K562 (cell line): ENCODE results near the gene KIF26B. TPM values are rescaled to one million over a fixed set of nuclear protein-coding genes. Genes with fewer than 3 reads are reported as not detected.

Experiments used
- ATAC-seq: fragments of 200-7000 bp; cut with Tn5 transposase; 3 replicates; pipeline ENCODE4 v1.9.1; 2020; ENCODE audit warnings: moderate library complexity
- BruUV-seq: library from RNA; stranded (reverse); fragments of 400-500 nt; replicated peaks from 2 replicates; lab custom pipeline; 2021; lab: Mats Ljungman, UMichigan
- CTCF ChIA-PET: fragments of 300-600 bp; formaldehyde crosslinking; extraction: SDS; loops from one replicate; lab custom pipeline; 2021; ENCODE audit warnings: low intra/inter-chr PET ratio; lab: Yijun Ruan, JAX
- POLR2A ChIA-PET: fragments of 300-600, 350-650 bp; sonication (Branson Sonifier 250); formaldehyde crosslinking; extraction: SDS; loops from one replicate; lab custom pipeline; 2021; ENCODE audit warnings: antibody characterized with exemption, inconsistent platforms; lab: Yijun Ruan, JAX
- DNase-seq, 4 experiments: peaks; one replicate each; pipeline versions ENCODE4 v3.0.0 to v3.0.0-alpha.2; 2011 to 2018; ENCODE audit warnings: low spot score in 3 of 4, mixed read lengths in 3 of 4; ENCODE audit errors: extremely low read depth in 1 of 4
- FAIRE-seq: peaks from 2 replicates; lab custom pipeline; 2011; peaks lifted over from hg19 to GRCh38; lab: Jason Lieb, UNC
- H2AFZ ChIP-seq: 2 replicates; pipeline ENCODE4 v1.6.0; 2011; ENCODE audit warnings: low read depth, low read length, control low read depth, inconsistent platforms
- H3K27ac ChIP-seq: fragments of 200-600 bp; 3 replicates; pipeline ENCODE4 v1.8.0; 2011; ENCODE audit warnings: low read depth, mild to moderate bottlenecking, control low read depth, inconsistent platforms, low read length, moderate library complexity, mixed read lengths; ENCODE audit errors: extremely low read depth
- H3K27me3 ChIP-seq, 2 experiments: fragments of 300-600 bp in 1 of 2; 2 replicates in 1 of 2; 3 replicates in 1 of 2; pipeline versions ENCODE4 v1.6.0 to v1.8.0; 2011; ENCODE audit warnings: inconsistent platforms in 2 of 2, low read length in 2 of 2, mild to moderate bottlenecking in 1 of 2, mixed read lengths in 1 of 2, moderate library complexity in 1 of 2; ENCODE audit not compliant: control insufficient read depth in 2 of 2, insufficient read depth in 2 of 2
- H3K36me3 ChIP-seq: fragments of 300-600 bp; 3 replicates; pipeline ENCODE4 v1.8.0; 2011; ENCODE audit warnings: mild to moderate bottlenecking, low read length, inconsistent platforms; ENCODE audit not compliant: control insufficient read depth, insufficient read depth
- H3K4me1 ChIP-seq, 2 experiments: fragments of 200-600 bp in 1 of 2; replicated peaks in 1 of 2; 2 replicates in 1 of 2; 3 replicates in 1 of 2; pipeline versions ENCODE4 v1.5.1 to v1.8.0; 2011; ENCODE audit warnings: inconsistent platforms in 2 of 2, low read length in 2 of 2, mild to moderate bottlenecking in 1 of 2, mixed read lengths in 1 of 2, moderate library complexity in 1 of 2; ENCODE audit not compliant: control insufficient read depth in 2 of 2, insufficient read depth in 2 of 2
- H3K4me2 ChIP-seq: 2 replicates; pipeline ENCODE4 v1.6.1; 2011; ENCODE audit warnings: low read length, control low read depth, inconsistent platforms, mixed read lengths; ENCODE audit not compliant: insufficient read depth
- H3K4me3 ChIP-seq: fragments of 200-600 bp; sonication (generic), shearing (Covaris generic); 2 replicates; pipeline ENCODE4 v1.5.1; 2016; ENCODE audit warnings: control low read depth, inconsistent platforms
- H3K79me2 ChIP-seq: fragments of 200-600 bp; 3 replicates; pipeline ENCODE4 v1.8.0; 2011; ENCODE audit warnings: low read length, inconsistent platforms; ENCODE audit not compliant: control insufficient read depth, insufficient read depth
- H3K9ac ChIP-seq, 2 experiments: 2 replicates each; pipeline versions ENCODE4 v1.6.0 to v1.6.1; 2011; ENCODE audit warnings: low read depth in 2 of 2, low read length in 2 of 2, control low read depth in 1 of 2, inconsistent platforms in 1 of 2, mild to moderate bottlenecking in 1 of 2, mixed read lengths in 1 of 2; ENCODE audit not compliant: insufficient read depth in 1 of 2
- H3K9me1 ChIP-seq: one replicate; pipeline ENCODE4 v1.6.0; 2011; ENCODE audit warnings: inconsistent platforms, mild to moderate bottlenecking, low read length, moderate library complexity; ENCODE audit not compliant: control insufficient read depth, insufficient read depth
- H3K9me3 ChIP-seq: replicated peaks from 2 replicates; pipeline ENCODE4 v1.5.1; 2011; ENCODE audit warnings: low read depth, low read length, inconsistent platforms; ENCODE audit not compliant: control insufficient read depth, insufficient read depth
- H4K20me1 ChIP-seq: replicated peaks from 2 replicates; pipeline ENCODE4 v1.6.1; 2011; ENCODE audit warnings: low read length, inconsistent platforms, mixed read lengths; ENCODE audit not compliant: control insufficient read depth, insufficient read depth
- NCOR1 ChIP-seq: fragments of 450-650 bp; IDR thresholded peaks from 2 replicates; pipeline ENCODE4 v1.6.1; 2016; ENCODE audit warnings: mild to moderate bottlenecking, moderate library complexity
- POU5F1 ChIP-seq: fragments of 150-350 bp; IDR thresholded peaks from 2 replicates; pipeline ENCODE4 v1.6.1; 2014; ENCODE audit warnings: borderline replicate concordance, low read length, low read depth, mild to moderate bottlenecking; ENCODE audit not compliant: partially characterized antibody
- RBBP5 ChIP-seq: fragments of 200-600 bp; sonication (generic); IDR thresholded peaks from 2 replicates; pipeline ENCODE4 v1.6.1; 2012; ENCODE audit warnings: borderline replicate concordance, mild to moderate bottlenecking, low read length, control low read depth, inconsistent platforms; ENCODE audit not compliant: insufficient read depth, poor library complexity, severe bottlenecking
- WGBS: fragments of 100-300 bp; shearing (Covaris generic); methylation state at CpG from one replicate; pipeline ENCODE4 v1.1.6; 2016; ENCODE audit warnings: low coverage, mixed read lengths; ENCODE audit not compliant: insufficient coverage; ENCODE audit errors: missing lambda C conversion rate; 5-methylcytosine and 5-hydroxymethylcytosine counted together
- in situ Hi-C: fragments of 300-500 bp; cut with MboI; formaldehyde crosslinking; loops from 4 replicates; pipeline ENCODE4 v1.15.0; 2018; ENCODE audit warnings: inconsistent platforms, mixed read lengths
- intact Hi-C: fragments of 100-400 bp; cut with micrococcal nuclease; formaldehyde crosslinking; loops from 2 replicates; pipeline ENCODE4 v1.14.2; 2022
- polyA plus RNA-seq, 8 experiments: library from polyadenylated mRNA; depleted of rRNA in 4 of 8; stranded (reverse) in 5 of 8; unstranded in 3 of 8; fragments of >200 nt; fragmentation: Nextera tagmentation in 2 of 8; fragmentation: Illumina TruSeq in 1 of 8; extraction: Ambion mirVana in 2 of 8; extraction: Trizol in 1 of 8; gene quantifications; 2 replicates each; pipeline versions ENCODE4 v1.2.1 to v1.2.3, GENCODE V29; 2011 to 2014; ENCODE audit warnings: inconsistent platforms in 1 of 8, missing spikeins in 1 of 8
- total RNA-seq, 7 experiments: library from RNA; depleted of rRNA in 6 of 7; stranded (reverse); fragments of >200 nt in 6 of 7; fragmentation: Illumina TruSeq in 2 of 7; extraction: Trizol in 2 of 7; gene quantifications; 2 replicates each; pipeline versions ENCODE4 v1.2.1 to v1.2.3, GENCODE V29; 2011 to 2021; ENCODE audit warnings: low replicate concordance in 1 of 7

Gene KIF26B
- total and polyA plus RNA-seq, 9 of the 15 experiments (the other 6 are each of a cell fraction or from before 2014, with no cell fraction given) = 0.02 to 0.08 (median 0.03) TPM; not detected in 6

GRCh38 chr1:245588116-245588639 is 433.4 kb downstream of the KIF26B start:
- in situ Hi-C loops = no loop called here
- no peaks in the 10 kb centered on the region for H3K36me3 ChIP-seq
- no peak for TF ChIP-seq NCOR1
- no peak overlapping the region for H2AFZ ChIP-seq
- H3K4me2 ChIP-seq = no peak overlapping the region
- FAIRE-seq (no peak), ATAC-seq (no peak), DNase-seq (no peak)
- H3K27ac ChIP-seq = no peak overlapping the region
- POLR2A ChIA-PET = interaction anchor here (0.6 to 1.1 kb wide), 3 partner anchors 10 to 29 kb away, joined by 3 to 4 read pairs (median 3); no protein-coding TSS in a partner anchor
- H3K27me3 ChIP-seq = peaks cover 47 to 80% of the 10 kb centered on the region in 2 experiments
- WGBS = 0% methylated on average over 7 of the region's 10 CpGs
- H3K4me1 ChIP-seq = peaks cover 0 to 4% of the 10 kb centered on the region in 2 experiments; a peak in 1 of 5 replicates
- H3K9me1 ChIP-seq = no peaks in the 10 kb centered on the region
- intact Hi-C loops = no loop called here
- H4K20me1 ChIP-seq = no peaks in the 10 kb centered on the region
- no peaks in the 10 kb centered on the region for H3K9me3 ChIP-seq
- H3K79me2 ChIP-seq = no peaks in the 10 kb centered on the region
- no peak overlapping the region for H3K9ac ChIP-seq
- no peak overlapping the region for H3K4me3 ChIP-seq
- BruUV-seq = no TSS peak
- CTCF ChIA-PET = no interaction called here

- 2% methylated on average over 12 of the region's 12 CpGs for WGBS
- Histone ChIP-seq H4K20me1 (no peaks in the 10 kb centered on the region), H3K27me3 (peaks cover 37 to 70% of the 10 kb centered on the region in 2 experiments), H3K4me3 (no peak overlapping the region), H3K36me3 (no peaks in the 10 kb centered on the region), H3K9me1 (no peaks in the 10 kb centered on the region), H3K4me2 (no peak overlapping the region), H3K27ac (no peak overlapping the region), H3K9me3 (no peaks in the 10 kb centered on the region), H3K4me1 (peaks cover 0 to 4% of the 10 kb centered on the region in 2 experiments; a peak in 1 of 5 replicates), H3K9ac (no peak overlapping the region), H3K79me2 (no peaks in the 10 kb centered on the region), H2AFZ (no peak overlapping the region)
- CTCF ChIA-PET = no interaction called here
- DNase-seq (no peak), FAIRE-seq (no peak), ATAC-seq (no peak)
- in situ Hi-C loops (no loop called here), intact Hi-C loops (no loop called here)
- TF ChIP-seq POU5F1 (no peak), RBBP5 (no peak)
- POLR2A ChIA-PET = interaction anchor here (1.5 kb wide), 1 partner anchor 8 kb away, joined by 3 read pairs; no protein-coding TSS in a partner anchor
- BruUV-seq = no TSS peak
Observed at GRCh38 chr1:245589316-245589715, 434.5 kb downstream of the KIF26B start.
